Measurements from ENCODE around the gene PRKAG1.

PRKAG1 gene

GRCh38 chr12:49023812-49024211 is 5.2 kb upstream of the PRKAG1 start:
- no peaks in the 10 kb centered on the region for H3K79me2 ChIP-seq (ENCODE audit: insufficient read depth, low read depth)
- peaks cover 9% of the 10 kb centered on the region for H3K4me1 ChIP-seq (ENCODE audit: low read depth, poor library complexity, severe bottlenecking)
- H3K4me2 ChIP-seq, result no peak overlapping the region
- no peaks in the 10 kb centered on the region for H3K27me3 ChIP-seq (ENCODE audit: insufficient read depth, low read depth)
- no peak overlapping the region for H2AFZ ChIP-seq (ENCODE audit: low read depth)
- TF ChIP-seq CTCF (conservative IDR thresholded peaks at IDR 0.05; ENCODE audit: low read depth, low read length), result no peak
- no peaks in the 10 kb centered on the region for H4K20me1 ChIP-seq (ENCODE audit: insufficient read depth)
- H3K36me3 ChIP-seq (ENCODE audit: insufficient read depth), result peaks cover 7% of the 10 kb centered on the region; the same call in 1 of the 2 replicates
- no peak overlapping the region for H3K27ac ChIP-seq
- H3K4me3 ChIP-seq (IDR thresholded peaks at IDR 0.05; ENCODE audit: insufficient read depth, low read depth, low read length), result no peak overlapping the region
- no peak overlapping the region for H3K9ac ChIP-seq

GRCh38 chr12:49022558-49023178 is 4.1 kb upstream of the PRKAG1 start:
- H3K4me2 ChIP-seq, result no peak overlapping the region
- H3K36me3 ChIP-seq (ENCODE audit: insufficient read depth), result peaks cover 5% of the 10 kb centered on the region; the same call in 1 of the 2 replicates
- H3K79me2 ChIP-seq (ENCODE audit: insufficient read depth, low read depth), result no peaks in the 10 kb centered on the region
- H3K9ac ChIP-seq, result no peak overlapping the region
- H2AFZ ChIP-seq (ENCODE audit: low read depth), result no peak overlapping the region
- no peaks in the 10 kb centered on the region for H3K27me3 ChIP-seq (ENCODE audit: insufficient read depth, low read depth)
- peaks cover 10% of the 10 kb centered on the region for H3K4me1 ChIP-seq (ENCODE audit: low read depth, poor library complexity, severe bottlenecking)
- TF ChIP-seq CTCF (conservative IDR thresholded peaks at IDR 0.05; ENCODE audit: low read depth, low read length), result no peak
- no peak overlapping the region for H3K4me3 ChIP-seq (IDR thresholded peaks at IDR 0.05; ENCODE audit: insufficient read depth, low read depth, low read length)
- no peaks in the 10 kb centered on the region for H4K20me1 ChIP-seq (ENCODE audit: insufficient read depth)
- H3K27ac ChIP-seq, result no peak overlapping the region

GRCh38 chr12:49021292-49021915 is 2.8 kb upstream of the PRKAG1 start:
- Histone ChIP-seq H4K20me1 (ENCODE audit: insufficient read depth) (no peaks in the 10 kb centered on the region), H3K36me3 (ENCODE audit: insufficient read depth) (no peaks in the 10 kb centered on the region), H3K9ac (no peak overlapping the region), H2AFZ (ENCODE audit: low read depth) (no peak overlapping the region), H3K4me2 (no peak overlapping the region), H3K27me3 (ENCODE audit: insufficient read depth, low read depth) (no peaks in the 10 kb centered on the region), H3K79me2 (ENCODE audit: insufficient read depth, low read depth) (peaks cover 11% of the 10 kb centered on the region), H3K27ac (no peak overlapping the region), H3K4me3 (IDR thresholded peaks at IDR 0.05; ENCODE audit: insufficient read depth, low read depth, low read length) (no peak overlapping the region), H3K4me1 (ENCODE audit: low read depth, poor library complexity, severe bottlenecking) (peaks cover 23% of the 10 kb centered on the region)
- no peak for TF ChIP-seq CTCF (conservative IDR thresholded peaks at IDR 0.05; ENCODE audit: low read depth, low read length)

DNA sequence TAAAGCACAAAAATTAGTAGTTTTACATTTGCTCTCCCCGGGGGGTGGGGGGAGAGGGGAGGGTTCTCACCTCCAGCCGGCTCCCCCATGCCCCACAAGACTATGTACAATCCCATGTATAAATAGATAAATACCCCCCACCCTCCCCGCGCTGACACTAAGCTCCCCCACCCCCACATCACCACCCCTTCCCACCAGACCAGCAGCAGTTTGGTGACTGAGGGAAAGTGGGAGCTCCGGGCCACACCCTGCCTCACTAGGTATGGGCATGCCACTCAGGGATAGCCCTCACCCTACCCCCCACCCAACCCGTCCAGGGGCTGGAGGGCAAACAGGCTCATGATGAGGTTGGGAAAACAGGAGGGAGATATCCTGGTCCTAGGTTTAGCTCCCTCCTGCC is 1.9 kb upstream of the PRKAG1 start:
- Histone ChIP-seq H3K9ac (no peak overlapping the region), H2AFZ (ENCODE audit: low read depth) (no peak overlapping the region), H3K4me2 (no peak overlapping the region), H3K27ac (no peak overlapping the region), H3K36me3 (ENCODE audit: insufficient read depth) (no peaks in the 10 kb centered on the region), H3K4me1 (ENCODE audit: low read depth, poor library complexity, severe bottlenecking) (peaks cover 24% of the 10 kb centered on the region), H3K79me2 (ENCODE audit: insufficient read depth, low read depth) (peaks cover 11% of the 10 kb centered on the region), H3K4me3 (IDR thresholded peaks at IDR 0.05; ENCODE audit: insufficient read depth, low read depth, low read length) (no peak overlapping the region), H4K20me1 (ENCODE audit: insufficient read depth) (no peaks in the 10 kb centered on the region), H3K27me3 (ENCODE audit: insufficient read depth, low read depth) (no peaks in the 10 kb centered on the region)
- TF ChIP-seq CTCF (conservative IDR thresholded peaks at IDR 0.05; ENCODE audit: low read depth, low read length), result no peak

Measured in KMS-11 (cell line).